Prostate gland (tissue), 2 donors: ENCODE results near the gene INHBC.
"Not testable (repeated sequence)": the region's sequence is repeated elsewhere in the genome, so short reads cannot be mapped to it uniquely, and the experiment has no call there.

Experiments
- POLR2A ChIP-seq: fragments of 450-650 bp; IDR thresholded peaks from one replicate; pipeline ENCODE4 v1.6.1; 2016; ENCODE audit warnings: antibody characterized with exemption, mild to moderate bottlenecking
- POLR2AphosphoS5 ChIP-seq: sonication (generic); formaldehyde crosslinking; IDR thresholded peaks from one replicate; pipeline ENCODE4 v1.6.1; 2017; ENCODE audit warnings: antibody characterized with exemption
- TF ChIP-seq, protein P1 (sequence below), 4 experiments: fragments of 200-600 bp in 2 of 4; fragments of 450-650 bp in 2 of 4; sonication (generic) in 2 of 4; IDR thresholded peaks; 1 replicate in 3 of 4; 2 replicates in 1 of 4; pipeline ENCODE4 v1.5.1; 2016 to 2019; ENCODE audit warnings: antibody characterized with exemption in 4 of 4, mild to moderate bottlenecking in 2 of 4, moderate library complexity in 2 of 4

GRCh38 chr12:57495051-57495701 lies 60.6 kb downstream of the INHBC start:
- TF ChIP-seq, protein P1, sequence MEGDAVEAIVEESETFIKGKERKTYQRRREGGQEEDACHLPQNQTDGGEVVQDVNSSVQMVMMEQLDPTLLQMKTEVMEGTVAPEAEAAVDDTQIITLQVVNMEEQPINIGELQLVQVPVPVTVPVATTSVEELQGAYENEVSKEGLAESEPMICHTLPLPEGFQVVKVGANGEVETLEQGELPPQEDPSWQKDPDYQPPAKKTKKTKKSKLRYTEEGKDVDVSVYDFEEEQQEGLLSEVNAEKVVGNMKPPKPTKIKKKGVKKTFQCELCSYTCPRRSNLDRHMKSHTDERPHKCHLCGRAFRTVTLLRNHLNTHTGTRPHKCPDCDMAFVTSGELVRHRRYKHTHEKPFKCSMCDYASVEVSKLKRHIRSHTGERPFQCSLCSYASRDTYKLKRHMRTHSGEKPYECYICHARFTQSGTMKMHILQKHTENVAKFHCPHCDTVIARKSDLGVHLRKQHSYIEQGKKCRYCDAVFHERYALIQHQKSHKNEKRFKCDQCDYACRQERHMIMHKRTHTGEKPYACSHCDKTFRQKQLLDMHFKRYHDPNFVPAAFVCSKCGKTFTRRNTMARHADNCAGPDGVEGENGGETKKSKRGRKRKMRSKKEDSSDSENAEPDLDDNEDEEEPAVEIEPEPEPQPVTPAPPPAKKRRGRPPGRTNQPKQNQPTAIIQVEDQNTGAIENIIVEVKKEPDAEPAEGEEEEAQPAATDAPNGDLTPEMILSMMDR (IDR thresholded peaks at IDR 0.05): not testable (repeated sequence)
- TF ChIP-seq POLR2AphosphoS5, POLR2A: not testable (repeated sequence)
